ENCODE results near the gene CDT1.
"Not testable (repeated sequence)": the region's sequence is repeated elsewhere in the genome, so short reads cannot be mapped to it uniquely, and the experiment has no call there.

CDT1 gene

GRCh38 chr16:88768071-88768783 is 35.4 kb upstream of the CDT1 start:
- DNase-seq (ENCODE audit: low read depth in 3 of 3) = no peak

GRCh38 chr16:88769617-88770460 is 33.8 kb upstream of the CDT1 start:
- peak in 1 of 3 donors; percentile 10 for DNase-seq (ENCODE audit: low read depth in 3 of 3)

- DNase-seq (ENCODE audit: low read depth in 3 of 3) = no peak
Observed at GRCh38 chr16:88770461-88771293, 32.9 kb upstream of the CDT1 start.

GRCh38 chr16:88771294-88771772 is 32.3 kb upstream of the CDT1 start:
- no peak for DNase-seq (ENCODE audit: low read depth in 3 of 3)

- DNase-seq (ENCODE audit: low read depth in 3 of 3) = not testable (repeated sequence)
Observed at GRCh38 chr16:88771781-88772180, 31.8 kb upstream of the CDT1 start.

- DNase-seq (ENCODE audit: low read depth in 3 of 3) = no peak
Observed at GRCh38 chr16:88772871-88773811, 30.4 kb upstream of the CDT1 start.

GRCh38 chr16:88773812-88774291 is 29.7 kb upstream of the CDT1 start:
- DNase-seq (ENCODE audit: low read depth in 3 of 3) = no peak

- no peak for DNase-seq (ENCODE audit: low read depth in 3 of 3)
Observed at GRCh38 chr16:88774544-88775393, 28.8 kb upstream of the CDT1 start.

- DNase-seq (ENCODE audit: low read depth in 3 of 3) = no peak
Observed at GRCh38 chr16:88775825-88776224, 27.8 kb upstream of the CDT1 start.

GRCh38 chr16:88777471-88778270 is 25.9 kb upstream of the CDT1 start:
- no peak for DNase-seq (ENCODE audit: low read depth in 3 of 3)

- DNase-seq (ENCODE audit: low read depth in 3 of 3) = no peak
Observed at GRCh38 chr16:88778271-88778525, 25.4 kb upstream of the CDT1 start.

- no peak for DNase-seq (ENCODE audit: low read depth in 3 of 3)
Observed at GRCh38 chr16:88778541-88779065, 25.0 kb upstream of the CDT1 start.

GRCh38 chr16:88779406-88780141 is 24.0 kb upstream of the CDT1 start:
- DNase-seq (ENCODE audit: low read depth in 3 of 3) = no peak

- DNase-seq (ENCODE audit: low read depth in 3 of 3) = no peak
Observed at GRCh38 chr16:88780142-88781062, 23.2 kb upstream of the CDT1 start.

GRCh38 chr16:88781140-88782077 is 22.2 kb upstream of the CDT1 start:
- peak in 1 of 3 donors; percentile 59 for DNase-seq (ENCODE audit: low read depth in 3 of 3)
